GM21367 (cell line): Measurements from ENCODE around the gene HSD17B1.
"Not testable (repeated sequence)": the region's sequence is repeated elsewhere in the genome, so short reads cannot be mapped to it uniquely, and the experiment has no call there.

ENCODE experiments used
- ATAC-seq: cut with Tn5 transposase; IDR thresholded peaks from one replicate; pipeline ENCODE4 v1.9.1; 2021; ENCODE audit not compliant: unreplicated experiment

Gene HSD17B1

GRCh38 chr17:42545755-42546505, 6.8 kb upstream of the HSD17B1 start:
- ATAC-seq: not testable (repeated sequence)

- ATAC-seq: no peak
Measured at GRCh38 chr17:42547001-42547461, 5.7 kb upstream of the HSD17B1 start.

- ATAC-seq: no peak
Measured at GRCh38 chr17:42547698-42548069, 5.0 kb upstream of the HSD17B1 start.

- no peak for ATAC-seq
Measured at GRCh38 chr17:42548070-42548837, 4.5 kb upstream of the HSD17B1 start.

- no peak for ATAC-seq
Measured at GRCh38 chr17:42548993-42549755, 3.5 kb upstream of the HSD17B1 start.

GRCh38 chr17:42553161-42553818, 567 bp downstream of the HSD17B1 start:
- ATAC-seq: no peak

- no peak for ATAC-seq
Measured at GRCh38 chr17:42553866-42554249, 1.1 kb downstream of the HSD17B1 start.

- peak; percentile 48 for ATAC-seq
Measured at GRCh38 chr17:42554250-42555121, 1.8 kb downstream of the HSD17B1 start.

GRCh38 chr17:42555122-42555622, 2.4 kb downstream of the HSD17B1 start:
- ATAC-seq: no peak

GRCh38 chr17:42555961-42556617, 3.4 kb downstream of the HSD17B1 start:
- ATAC-seq: not testable (repeated sequence)

- no peak for ATAC-seq
Measured at GRCh38 chr17:42559075-42559474, 6.4 kb downstream of the HSD17B1 start.

- no peak for ATAC-seq
Measured at GRCh38 chr17:42560246-42560645, 7.5 kb downstream of the HSD17B1 start.

- ATAC-seq: no peak
Measured at GRCh38 chr17:42561897-42562387, 9.2 kb downstream of the HSD17B1 start, which contains the start of gene COASY. Gene COASY, plus strand, starts transcription at chr17:42562148. Its CDS starts 475 bp downstream, at chr17:42562623.

GRCh38 chr17:42562388-42563142, 9.8 kb downstream of the HSD17B1 start:
- no peak for ATAC-seq

GRCh38 chr17:42563143-42563509, 10.4 kb downstream of the HSD17B1 start:
- no peak for ATAC-seq

GRCh38 chr17:42563543-42563942, 10.8 kb downstream of the HSD17B1 start:
- no peak for ATAC-seq

GRCh38 chr17:42563950-42564349, 11.2 kb downstream of the HSD17B1 start:
- ATAC-seq: no peak

GRCh38 chr17:42564815-42565522, 12.2 kb downstream of the HSD17B1 start:
- ATAC-seq: no peak
